SU-DHL-6 (cell line): ENCODE data around the gene CORO2A.

ENCODE experiments used
- EZH2phosphoT487 ChIP-seq: fragments of 200-600 bp; sonication (generic), shearing (Covaris generic); conservative IDR thresholded peaks from 2 replicates; pipeline ENCODE4 v1.6.1; 2018; ENCODE audit warnings: mild to moderate bottlenecking, antibody characterized with exemption, low read length, moderate library complexity, mixed read lengths
- TF ChIP-seq, protein P1 (sequence below): fragments of 200-600 bp; sonication (generic); IDR thresholded peaks from one replicate; pipeline ENCODE4 v1.5.1; 2017; ENCODE audit warnings: antibody characterized with exemption, mild to moderate bottlenecking, low read length, moderate library complexity; ENCODE audit not compliant: insufficient read depth, poor library complexity, severe bottlenecking

DNA sequence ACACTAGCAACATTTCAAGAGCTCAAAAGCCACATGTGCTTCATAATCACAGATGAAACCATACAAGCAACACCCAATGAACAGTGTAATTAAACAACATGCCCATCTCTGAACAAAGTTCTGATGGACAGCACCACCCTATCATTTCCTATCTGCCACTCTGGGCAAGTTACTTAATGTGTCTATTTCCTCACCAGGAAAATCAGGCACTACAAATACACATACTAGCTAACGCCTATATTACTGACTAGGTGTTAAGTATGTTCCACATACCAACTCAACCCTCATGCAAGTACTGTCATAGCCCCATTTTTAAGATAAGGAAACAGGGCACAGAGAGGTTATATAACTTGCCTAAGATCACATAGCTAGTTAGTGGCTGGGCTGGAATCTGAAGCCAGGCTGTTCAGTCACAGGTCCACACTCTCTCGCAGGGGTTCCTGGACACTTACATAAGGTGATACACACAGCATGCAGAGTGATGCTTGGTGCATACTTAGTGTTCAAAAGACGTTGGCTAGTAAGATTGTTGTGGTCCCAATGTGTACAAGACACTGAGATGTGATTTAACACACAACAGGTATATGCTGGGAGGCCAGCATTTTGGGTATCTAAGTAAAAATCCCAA is 24.2 kb downstream of the CORO2A start:
- TF ChIP-seq, protein P1, sequence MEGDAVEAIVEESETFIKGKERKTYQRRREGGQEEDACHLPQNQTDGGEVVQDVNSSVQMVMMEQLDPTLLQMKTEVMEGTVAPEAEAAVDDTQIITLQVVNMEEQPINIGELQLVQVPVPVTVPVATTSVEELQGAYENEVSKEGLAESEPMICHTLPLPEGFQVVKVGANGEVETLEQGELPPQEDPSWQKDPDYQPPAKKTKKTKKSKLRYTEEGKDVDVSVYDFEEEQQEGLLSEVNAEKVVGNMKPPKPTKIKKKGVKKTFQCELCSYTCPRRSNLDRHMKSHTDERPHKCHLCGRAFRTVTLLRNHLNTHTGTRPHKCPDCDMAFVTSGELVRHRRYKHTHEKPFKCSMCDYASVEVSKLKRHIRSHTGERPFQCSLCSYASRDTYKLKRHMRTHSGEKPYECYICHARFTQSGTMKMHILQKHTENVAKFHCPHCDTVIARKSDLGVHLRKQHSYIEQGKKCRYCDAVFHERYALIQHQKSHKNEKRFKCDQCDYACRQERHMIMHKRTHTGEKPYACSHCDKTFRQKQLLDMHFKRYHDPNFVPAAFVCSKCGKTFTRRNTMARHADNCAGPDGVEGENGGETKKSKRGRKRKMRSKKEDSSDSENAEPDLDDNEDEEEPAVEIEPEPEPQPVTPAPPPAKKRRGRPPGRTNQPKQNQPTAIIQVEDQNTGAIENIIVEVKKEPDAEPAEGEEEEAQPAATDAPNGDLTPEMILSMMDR = no peak
- no peak for TF ChIP-seq EZH2phosphoT487
